GM10248 (cell line): Measurements from ENCODE around the gene VPS4A.

Experiments
- CTCF ChIA-PET: fragments of 300-600 bp; sonication (Branson Sonifier 250); formaldehyde crosslinking; extraction: SDS; loops from one replicate; lab custom pipeline; 2021; ENCODE audit warnings: antibody characterized with exemption; lab: Yijun Ruan, JAX
- POLR2A ChIA-PET: fragments of 350-650 bp; sonication (Branson Sonifier 250); formaldehyde crosslinking; extraction: SDS; loops from one replicate; lab custom pipeline; 2020; ENCODE audit warnings: antibody characterized with exemption; lab: Yijun Ruan, JAX
- DNase-seq: peaks from one replicate; pipeline ENCODE4 v3.0.0; 2012; ENCODE audit errors: extremely low spot score
- TF ChIP-seq, protein P1 (sequence below): IDR thresholded peaks from 2 replicates; pipeline ENCODE4 v1.5.1; 2012; ENCODE audit warnings: mild to moderate bottlenecking, low read depth; ENCODE audit errors: extremely low read depth, missing control alignments, control extremely low read depth

Gene VPS4A

DNA sequence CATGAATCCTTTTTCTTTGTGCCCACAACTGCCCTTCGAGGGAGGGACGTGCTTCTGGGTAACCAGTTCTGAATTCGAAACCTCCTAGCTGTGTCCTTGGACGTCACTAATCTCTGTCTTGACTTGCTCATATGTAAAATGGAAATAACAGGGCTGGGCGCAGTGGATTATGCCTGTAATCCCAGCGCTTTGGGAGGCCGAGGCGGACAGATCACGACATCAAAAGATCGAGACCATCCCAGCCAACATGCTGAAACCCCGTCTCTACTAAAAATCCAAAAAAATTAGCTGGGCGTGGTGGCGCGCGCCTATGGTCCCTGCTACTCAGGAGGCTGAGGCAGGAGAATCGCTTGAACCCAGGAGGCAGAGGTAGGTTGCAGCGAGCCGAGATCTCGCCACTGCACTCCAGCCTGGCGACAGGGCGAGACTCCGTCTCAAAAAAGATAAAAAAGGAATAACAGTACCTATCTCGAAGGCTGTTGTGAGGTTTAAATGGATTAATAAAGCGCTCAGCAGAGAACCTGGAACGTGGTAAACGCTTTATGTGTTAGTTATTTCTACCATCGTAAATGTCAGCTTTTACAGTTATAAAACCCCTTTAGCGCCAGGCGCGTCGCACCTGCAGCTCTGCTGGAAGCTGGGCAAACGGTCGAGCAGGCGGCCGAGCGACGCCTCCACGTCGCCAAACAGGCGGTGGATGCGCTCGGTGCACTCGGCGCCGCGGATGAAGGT, 27.6 kb downstream of the VPS4A start:
- DNase-seq = no peak
- TF ChIP-seq, protein P1, sequence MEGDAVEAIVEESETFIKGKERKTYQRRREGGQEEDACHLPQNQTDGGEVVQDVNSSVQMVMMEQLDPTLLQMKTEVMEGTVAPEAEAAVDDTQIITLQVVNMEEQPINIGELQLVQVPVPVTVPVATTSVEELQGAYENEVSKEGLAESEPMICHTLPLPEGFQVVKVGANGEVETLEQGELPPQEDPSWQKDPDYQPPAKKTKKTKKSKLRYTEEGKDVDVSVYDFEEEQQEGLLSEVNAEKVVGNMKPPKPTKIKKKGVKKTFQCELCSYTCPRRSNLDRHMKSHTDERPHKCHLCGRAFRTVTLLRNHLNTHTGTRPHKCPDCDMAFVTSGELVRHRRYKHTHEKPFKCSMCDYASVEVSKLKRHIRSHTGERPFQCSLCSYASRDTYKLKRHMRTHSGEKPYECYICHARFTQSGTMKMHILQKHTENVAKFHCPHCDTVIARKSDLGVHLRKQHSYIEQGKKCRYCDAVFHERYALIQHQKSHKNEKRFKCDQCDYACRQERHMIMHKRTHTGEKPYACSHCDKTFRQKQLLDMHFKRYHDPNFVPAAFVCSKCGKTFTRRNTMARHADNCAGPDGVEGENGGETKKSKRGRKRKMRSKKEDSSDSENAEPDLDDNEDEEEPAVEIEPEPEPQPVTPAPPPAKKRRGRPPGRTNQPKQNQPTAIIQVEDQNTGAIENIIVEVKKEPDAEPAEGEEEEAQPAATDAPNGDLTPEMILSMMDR = no peak
- ChIA-PET POLR2A (no interaction called here), CTCF (interaction anchor here (0.9 to 2.1 kb wide), 7 partner anchors 8 to 58 kb away, joined by 3 to 7 read pairs (median 4); partner anchors contain the start of gene PDF)

DNA sequence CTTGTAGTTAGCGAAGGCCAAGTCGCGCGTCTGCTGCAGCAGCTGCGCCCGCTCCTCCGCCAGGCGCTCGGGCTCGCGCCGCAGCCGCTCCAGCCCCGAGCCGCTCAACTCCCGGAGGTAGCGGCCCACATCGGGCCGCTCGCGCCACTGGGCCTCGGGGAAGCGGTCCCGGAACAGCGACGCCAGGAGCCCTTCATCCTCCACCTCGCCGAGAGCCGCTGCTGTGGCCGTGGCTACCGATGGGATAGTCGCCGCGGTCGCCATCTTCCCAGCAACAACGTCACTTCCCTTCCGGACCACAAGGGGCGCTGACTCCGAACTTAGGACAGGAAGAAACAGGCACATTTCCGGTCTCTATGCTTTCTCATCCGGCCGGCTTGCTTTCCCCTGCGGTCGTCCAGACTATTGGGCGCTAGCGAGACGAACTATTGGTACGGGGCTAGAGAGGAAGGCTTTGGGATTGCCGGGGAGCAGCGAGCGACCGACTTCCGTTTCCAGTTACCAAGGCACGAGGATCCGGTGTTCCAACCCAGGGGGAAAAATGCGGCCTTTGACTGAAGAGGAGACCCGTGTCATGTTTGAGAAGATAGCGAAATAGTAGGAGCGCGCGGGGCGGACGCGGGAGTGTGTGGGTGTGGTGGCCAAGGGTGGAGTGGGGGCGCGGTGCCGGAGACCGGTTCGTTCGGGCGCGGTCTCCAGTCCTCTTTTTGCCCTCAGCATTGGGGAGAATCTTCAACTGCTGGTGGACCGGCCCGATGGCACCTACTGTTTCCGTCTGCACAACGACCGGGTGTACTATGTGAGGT, 28.3 kb downstream of the VPS4A start, which contains the start of the genes COG8 and NIP7:
Gene COG8 (minus strand): TSS at position 276 of the 806 bp plus-strand sequence. CDS start 12 bp downstream, at position 264.
Gene NIP7 (plus strand): TSS at position 484 of the 806 bp plus-strand sequence. CDS start 58 bp downstream, at position 542.
- POLR2A ChIA-PET = interaction anchor here (1.3 kb wide), 1 partner anchor 9 kb away, joined by 3 read pairs; the partner anchor contains the start of gene PDF
- CTCF ChIA-PET = interaction anchor here (0.7 to 2.1 kb wide), 12 partner anchors 8 to 88 kb away, joined by 3 to 7 read pairs (median 4); partner anchors contain the start of gene PDF
- TF ChIP-seq, protein P1 = peak; percentile 77
- peak; percentile 96 for DNase-seq

DNA sequence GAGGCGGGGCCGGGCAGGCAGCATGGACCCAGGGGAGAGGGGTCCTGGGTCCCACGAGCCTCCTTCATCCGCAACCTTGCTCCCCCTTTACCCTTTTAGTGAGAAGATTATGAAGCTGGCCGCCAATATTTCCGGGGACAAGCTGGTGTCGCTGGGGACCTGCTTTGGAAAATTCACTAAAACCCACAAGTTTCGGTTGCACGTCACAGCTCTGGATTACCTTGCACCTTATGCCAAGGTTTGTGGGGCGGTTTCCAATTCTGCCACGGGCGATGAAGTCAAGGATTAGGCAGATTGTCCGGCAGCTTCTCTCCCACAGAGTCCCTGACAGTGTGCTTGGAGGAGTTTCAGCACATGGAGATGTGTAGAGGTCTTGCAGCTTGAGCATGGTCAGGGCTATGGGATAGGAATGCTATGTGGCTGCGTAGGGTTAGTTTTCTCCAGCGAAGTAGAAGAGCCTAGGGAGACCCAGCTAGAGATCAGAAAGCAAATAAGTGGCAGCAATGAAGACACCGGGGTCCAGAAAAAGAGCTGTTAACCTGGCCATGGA, 29.0 kb downstream of the VPS4A start:
- no peak for DNase-seq
- ChIA-PET CTCF (interaction anchor here (0.7 to 1.5 kb wide), 8 partner anchors 9 to 88 kb away, joined by 3 to 5 read pairs (median 4); no protein-coding TSS in a partner anchor), POLR2A (interaction anchor here (1.3 kb wide), 1 partner anchor 10 kb away, joined by 3 read pairs; the partner anchor contains the start of gene PDF)
- TF ChIP-seq, protein P1 = no peak

DNA sequence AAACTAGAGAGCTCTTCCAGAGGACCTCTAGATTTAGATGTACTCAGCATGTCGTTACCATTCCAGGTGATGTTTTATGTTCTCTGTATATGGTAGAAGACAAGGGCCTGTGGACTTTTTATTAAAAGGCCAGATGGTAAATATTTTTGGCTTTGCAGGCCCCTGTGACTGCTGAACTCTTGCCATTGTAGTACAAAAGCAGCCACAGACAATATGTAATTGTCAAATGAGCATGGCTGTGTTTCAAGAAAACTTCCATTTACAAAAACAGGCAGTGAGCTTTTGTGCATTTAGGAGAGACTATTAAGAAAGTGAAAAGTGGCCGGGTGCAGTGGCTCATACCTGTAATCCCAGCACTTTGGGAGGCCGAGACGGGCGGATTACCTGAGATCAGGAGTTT, 33.0 kb downstream of the VPS4A start:
- POLR2A ChIA-PET = interaction anchor here (0.7 kb wide), 1 partner anchor 39 kb away, joined by 3 read pairs; no protein-coding TSS in a partner anchor
- TF ChIP-seq, protein P1 = no peak
- CTCF ChIA-PET = interaction anchor here (1.2 to 2.7 kb wide), 3 partner anchors 11 to 52 kb away, joined by 3 to 6 read pairs (median 5); no protein-coding TSS in a partner anchor
- DNase-seq = no peak

DNA sequence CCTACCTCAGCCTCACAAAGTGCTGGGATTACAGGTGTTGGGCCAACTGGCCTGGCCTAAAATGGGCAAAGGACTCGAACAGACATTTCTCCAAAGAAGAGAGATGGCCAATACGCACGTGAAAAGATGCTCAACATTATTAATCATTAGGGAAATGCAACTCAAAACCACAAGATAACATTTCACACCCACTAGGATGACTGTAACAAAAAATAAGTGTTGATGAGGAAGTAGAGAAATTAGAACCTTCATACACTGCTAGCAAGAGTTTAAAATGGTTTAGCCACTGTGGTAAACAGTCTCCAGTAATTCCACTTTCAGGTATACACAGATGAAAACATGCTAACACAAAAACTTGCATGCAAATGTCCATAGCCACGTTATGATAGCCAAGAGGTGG, 34.8 kb downstream of the VPS4A start:
- no peak for DNase-seq
- TF ChIP-seq, protein P1 = no peak
- POLR2A ChIA-PET = no interaction called here
- CTCF ChIA-PET = interaction anchor here (2.7 kb wide), 1 partner anchor 10 kb away, joined by 6 read pairs; no protein-coding TSS in a partner anchor

DNA sequence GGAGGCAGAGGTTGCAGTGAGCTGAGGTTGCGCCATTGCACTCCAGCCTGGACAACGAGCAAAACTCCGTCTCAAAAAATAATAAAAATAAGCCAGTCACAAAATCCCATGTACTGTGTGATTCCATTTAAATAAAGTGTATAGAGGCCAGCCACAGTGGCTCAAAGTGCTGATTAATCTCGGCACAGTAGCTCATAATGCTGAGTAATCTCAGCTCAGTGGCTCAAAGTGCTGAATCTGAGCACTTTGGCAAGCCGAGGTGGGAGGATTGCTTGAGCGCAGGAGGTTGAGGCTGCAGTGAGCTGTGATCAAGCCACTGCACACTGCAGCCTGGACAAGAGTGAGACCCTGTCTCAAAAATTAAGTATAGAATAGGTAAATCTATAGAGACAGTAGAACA, 35.5 kb downstream of the VPS4A start:
- TF ChIP-seq, protein P1 = no peak
- no peak for DNase-seq
- ChIA-PET CTCF (no interaction called here), POLR2A (no interaction called here)
